HepG2 (cell line): ENCODE measurements around the gene FER1L5. TPM values are rescaled to one million over a fixed set of nuclear protein-coding genes. Genes with fewer than 3 reads are reported as not detected.

Experiments
- ATAC-seq: fragments of 200-7000 bp; cut with Tn5 transposase; 3 replicates; pipeline ENCODE4 v1.9.1; 2020; ENCODE audit warnings: mild to moderate bottlenecking, moderate library complexity
- BruUV-seq: library from RNA; stranded (reverse); fragments of 400-500 nt; replicated peaks from 2 replicates; lab custom pipeline; 2021; lab: Mats Ljungman, UMichigan
- CTCF ChIA-PET: fragments of 300-600 bp; formaldehyde crosslinking; extraction: SDS; loops from one replicate; lab custom pipeline; 2021; ENCODE audit warnings: low total read pairs, inconsistent platforms, low intra/inter-chr PET ratio; lab: Yijun Ruan, JAX
- POLR2A ChIA-PET: fragments of 350-600 bp; sonication (Branson Sonifier 250); formaldehyde crosslinking; loops from one replicate; lab custom pipeline; 2020; ENCODE audit warnings: antibody characterized with exemption, inconsistent platforms; lab: Yijun Ruan, JAX
- DNase-seq: peaks from one replicate; pipeline ENCODE4 v3.0.0-alpha.2; 2015; ENCODE audit warnings: low spot score
- FAIRE-seq: peaks from 3 replicates; lab custom pipeline; 2011; peaks lifted over from hg19 to GRCh38; lab: Jason Lieb, UNC
- H2AFZ ChIP-seq: one replicate; pipeline ENCODE4 v1.6.1; 2011; ENCODE audit warnings: low read length, inconsistent platforms
- H3K27ac ChIP-seq: fragments of 300-600 bp; 3 replicates; pipeline ENCODE4 v1.8.0; 2011; ENCODE audit warnings: mixed run types, mild to moderate bottlenecking, mixed read lengths, low read length, inconsistent platforms; ENCODE audit not compliant: insufficient read depth; ENCODE audit errors: extremely low read length
- H3K27me3 ChIP-seq, 2 experiments: fragments of 200-600 bp in 1 of 2; 2 replicates in 1 of 2; 3 replicates in 1 of 2; pipeline versions ENCODE4 v1.6.0 to v1.8.0; 2011; ENCODE audit warnings: low read length in 2 of 2, mild to moderate bottlenecking in 2 of 2, moderate library complexity in 2 of 2, inconsistent platforms in 1 of 2; ENCODE audit not compliant: insufficient read depth in 2 of 2, control insufficient read depth in 1 of 2
- H3K36me3 ChIP-seq, 2 experiments: fragments of 200-600 bp in 1 of 2; replicated peaks in 1 of 2; 2 replicates in 1 of 2; 3 replicates in 1 of 2; pipeline versions ENCODE4 v1.5.1 to v1.8.0; 2011; ENCODE audit warnings: low read length in 2 of 2, inconsistent platforms in 1 of 2; ENCODE audit not compliant: insufficient read depth in 2 of 2, control insufficient read depth in 1 of 2
- H3K4me1 ChIP-seq: 2 replicates; pipeline ENCODE4 v1.5.1; 2012; ENCODE audit warnings: low read length, inconsistent platforms; ENCODE audit not compliant: insufficient read depth
- H3K4me2 ChIP-seq: 2 replicates; pipeline ENCODE4 v1.6.0; 2011; ENCODE audit warnings: low read depth, low read length, inconsistent platforms
- H3K4me3 ChIP-seq, 3 experiments: fragments of 200-600 bp in 1 of 3; sonication (generic), shearing (Covaris generic) in 1 of 3; replicated peaks in 1 of 3; 2 replicates each; pipeline ENCODE4 v1.5.1; 2011 to 2016; ENCODE audit warnings: low read length in 3 of 3, inconsistent platforms in 2 of 3, low read depth in 2 of 3, mild to moderate bottlenecking in 2 of 3, control low read depth in 1 of 3, mixed read lengths in 1 of 3; ENCODE audit not compliant: insufficient read depth in 1 of 3
- H3K79me2 ChIP-seq: one replicate; pipeline ENCODE4 v1.6.1; 2011; ENCODE audit warnings: low read length, inconsistent platforms; ENCODE audit not compliant: insufficient read depth
- H3K9ac ChIP-seq: 2 replicates; pipeline ENCODE4 v1.6.0; 2011; ENCODE audit warnings: mild to moderate bottlenecking, low read depth, low read length, inconsistent platforms; ENCODE audit not compliant: insufficient read depth
- H3K9me3 ChIP-seq: 2 replicates; pipeline ENCODE4 v1.5.1; 2012; ENCODE audit warnings: mild to moderate bottlenecking, low read length
- H4K20me1 ChIP-seq: 2 replicates; pipeline ENCODE4 v1.6.0; 2011; ENCODE audit warnings: inconsistent platforms, mild to moderate bottlenecking, low read length, moderate library complexity; ENCODE audit not compliant: insufficient read depth
- ATF2 ChIP-seq: sonication (generic); formaldehyde crosslinking; IDR thresholded peaks from 2 replicates; pipeline ENCODE4 v1.4.0; 2020; ENCODE audit warnings: missing genetic modification reagents
- PCBP1 ChIP-seq: fragments of 200-400 bp; formaldehyde crosslinking; IDR thresholded peaks from 2 replicates; pipeline ENCODE4 v1.6.1; 2017; ENCODE audit warnings: mild to moderate bottlenecking, low read depth, low read length, borderline replicate concordance
- POGK ChIP-seq: sonication (generic); formaldehyde crosslinking; conservative IDR thresholded peaks from 2 replicates; pipeline ENCODE4 v1.8.0; 2022; ENCODE audit warnings: mild to moderate bottlenecking, moderate library complexity, missing genetic modification reagents
- POGZ ChIP-seq: sonication (generic); formaldehyde crosslinking; IDR thresholded peaks from 2 replicates; pipeline ENCODE4 v1.4.0; 2020; ENCODE audit warnings: mild to moderate bottlenecking, missing genetic modification reagents
- RXRA ChIP-seq: sonication (generic); formaldehyde crosslinking; IDR thresholded peaks from 2 replicates; pipeline ENCODE4 v1.5.1; 2020; ENCODE audit warnings: missing genetic modification reagents
- TOE1 ChIP-seq: sonication (generic); formaldehyde crosslinking; IDR thresholded peaks from 2 replicates; pipeline ENCODE4 v1.4.0; 2020; ENCODE audit warnings: mild to moderate bottlenecking, missing genetic modification reagents
- ZNF232 ChIP-seq: sonication (generic); formaldehyde crosslinking; IDR thresholded peaks from 2 replicates; pipeline ENCODE4 v1.4.0; 2020; ENCODE audit warnings: missing genetic modification reagents, borderline replicate concordance
- ZNF557 ChIP-seq: sonication (generic); formaldehyde crosslinking; IDR thresholded peaks from 2 replicates; pipeline ENCODE4 v1.4.0; 2020; ENCODE audit warnings: missing genetic modification reagents
- ZNF672 ChIP-seq: sonication (generic); formaldehyde crosslinking; IDR thresholded peaks from 2 replicates; pipeline ENCODE4 v1.8.1; 2022; ENCODE audit warnings: missing genetic modification reagents
- ZNF773 ChIP-seq: sonication (generic); formaldehyde crosslinking; IDR thresholded peaks from 2 replicates; pipeline ENCODE4 v1.4.0; 2020; ENCODE audit warnings: missing genetic modification reagents, borderline replicate concordance
- ZSCAN5A ChIP-seq: sonication (generic); formaldehyde crosslinking; IDR thresholded peaks from 2 replicates; pipeline ENCODE4 v1.8.0; 2022; ENCODE audit warnings: mild to moderate bottlenecking, missing genetic modification reagents, borderline replicate concordance
- WGBS: methylation state at CpG from one replicate; pipeline ENCODE4 v1.1.6; 2017; ENCODE audit warnings: low lambda C conversion rate; 5-methylcytosine and 5-hydroxymethylcytosine counted together
- in situ Hi-C: cut with HindIII; loops from 2 replicates; pipeline ENCODE4 v1.10.0; 2017; ENCODE audit warnings: low pct_unique_long_range_greater_than_20kb; ENCODE audit not compliant: extremely low pct_ligation_motif_present
- intact Hi-C: fragments of 100-400 bp; cut with micrococcal nuclease; formaldehyde crosslinking; loops from one replicate; pipeline ENCODE4 v1.10.0; 2022; ENCODE audit not compliant: unreplicated experiment
- polyA plus RNA-seq, 8 experiments: library from polyadenylated mRNA; depleted of rRNA in 3 of 8; stranded (reverse) in 7 of 8; unstranded in 1 of 8; fragments of >200 nt; fragmentation: Illumina TruSeq in 4 of 8; extraction: Trizol in 4 of 8; gene quantifications; 2 replicates each; pipeline versions ENCODE4 v1.2.1 to v1.2.3, GENCODE V29; 2011 to 2016; ENCODE audit warnings: low read depth in 4 of 8, missing spikeins in 1 of 8, mixed read lengths in 1 of 8; ENCODE audit not compliant: insufficient read depth in 1 of 8
- total RNA-seq, 5 experiments: library from RNA; depleted of rRNA; stranded (reverse); fragments of >200 nt; fragmentation: Illumina TruSeq; extraction: Trizol; gene quantifications; 2 replicates each; pipeline ENCODE4 v1.2.3, GENCODE V29; 2016; ENCODE audit warnings: low read depth in 1 of 5
- TF ChIP-seq, protein P1 (sequence below): sonication (generic); formaldehyde crosslinking; IDR thresholded peaks from 2 replicates; pipeline ENCODE4 v1.8.1; 2023; ENCODE audit warnings: missing genetic modification reagents, mild to moderate bottlenecking, borderline replicate concordance
- TF ChIP-seq, protein P2 (sequence below): sonication (generic); formaldehyde crosslinking; IDR thresholded peaks from 2 replicates; pipeline ENCODE4 v1.4.0; 2020; ENCODE audit warnings: missing genetic modification reagents

Gene FER1L5
- total and polyA plus RNA-seq, 2 of the 13 experiments (the other 11 are each of a cell fraction or from before 2014, with no cell fraction given) = 0.02 to 0.08 TPM

DNA sequence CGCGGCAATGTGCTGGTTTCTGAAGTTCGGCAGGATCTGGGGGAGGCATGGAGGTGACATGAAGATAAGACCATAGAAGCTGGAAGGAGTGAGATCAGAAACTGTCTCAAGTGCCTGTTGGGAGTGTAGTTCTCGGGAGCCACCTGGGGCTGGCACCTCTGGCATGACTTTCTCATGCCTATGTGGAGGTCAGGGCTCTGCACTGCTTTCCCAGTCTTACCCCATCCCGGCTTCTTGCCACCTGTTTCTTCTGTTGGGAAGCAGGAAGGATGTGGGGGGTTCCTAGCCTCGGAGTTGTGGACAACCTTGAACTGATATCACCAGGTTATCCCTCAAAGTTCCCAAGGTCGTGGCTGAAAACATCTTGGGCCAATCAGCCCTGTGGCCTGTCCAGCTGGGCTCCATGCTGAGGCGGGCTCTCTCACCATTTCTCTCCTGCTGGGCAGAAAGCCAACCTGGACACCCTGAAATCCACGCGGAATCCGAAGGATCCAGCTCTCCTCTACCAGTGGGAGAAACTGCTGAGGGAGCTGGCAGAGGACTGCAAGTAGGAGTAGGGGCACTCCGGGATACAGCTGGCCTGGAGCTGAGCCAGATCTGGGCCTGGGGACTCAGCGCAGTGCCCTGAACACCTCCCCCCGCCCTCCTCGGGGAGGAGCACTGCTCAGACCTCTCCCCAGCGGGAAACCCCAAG, 42.5 kb downstream of the FER1L5 start:
- peak; percentile 1 for ATAC-seq
- Histone ChIP-seq H3K27me3 (peaks cover 8 to 26% of the 10 kb centered on the region in 2 experiments; a peak in 3 of 5 replicates), H3K36me3 (no peaks in the 10 kb centered on the region), H3K4me1 (peaks cover 68% of the 10 kb centered on the region), H3K9me3 (no peaks in the 10 kb centered on the region), H3K79me2 (no peaks in the 10 kb centered on the region), H4K20me1 (no peaks in the 10 kb centered on the region), H2AFZ (no peak overlapping the region), H3K27ac (no peak overlapping the region), H3K4me3 (peak overlapping the region in 1 of 3 experiments; percentile 66; a peak in 1 of 6 replicates), H3K9ac (no peak overlapping the region), H3K4me2 (peak overlapping the region; percentile 91)
- 49% methylated on average over 10 of the region's 16 CpGs for WGBS
- ChIA-PET POLR2A (interaction anchor here (1.1 to 1.6 kb wide), 3 partner anchors 10 to 128 kb away, joined by 3 to 4 read pairs (median 4); partner anchors contain the start of gene CNNM4), CTCF (no interaction called here)
- BruUV-seq = no TSS peak
- TF ChIP-seq POGZ (CRISPR knock-in tag) (peak; percentile 1; the same call in 1 of the 2 replicates), ZNF557 (CRISPR knock-in tag) (no peak), PCBP1 (peak; percentile 64; the same call in 1 of the 2 replicates), ZNF672 (CRISPR knock-in tag) (no peak), ATF2 (CRISPR knock-in tag) (no peak), ZSCAN5A (CRISPR knock-in tag) (no peak), POGK (no peak), TOE1 (CRISPR knock-in tag) (no peak), ZNF232 (0 out of 2 replicates have a peak, but pooled peaks have one; percentile 13), ZNF773 (CRISPR knock-in tag) (no peak), RXRA (CRISPR knock-in tag) (no peak)
- TF ChIP-seq, protein P1, sequence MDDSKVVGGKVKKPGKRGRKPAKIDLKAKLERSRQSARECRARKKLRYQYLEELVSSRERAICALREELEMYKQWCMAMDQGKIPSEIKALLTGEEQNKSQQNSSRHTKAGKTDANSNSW = 0 out of 2 replicates have a peak, but pooled peaks have one; percentile 3
- TF ChIP-seq, protein P2, sequence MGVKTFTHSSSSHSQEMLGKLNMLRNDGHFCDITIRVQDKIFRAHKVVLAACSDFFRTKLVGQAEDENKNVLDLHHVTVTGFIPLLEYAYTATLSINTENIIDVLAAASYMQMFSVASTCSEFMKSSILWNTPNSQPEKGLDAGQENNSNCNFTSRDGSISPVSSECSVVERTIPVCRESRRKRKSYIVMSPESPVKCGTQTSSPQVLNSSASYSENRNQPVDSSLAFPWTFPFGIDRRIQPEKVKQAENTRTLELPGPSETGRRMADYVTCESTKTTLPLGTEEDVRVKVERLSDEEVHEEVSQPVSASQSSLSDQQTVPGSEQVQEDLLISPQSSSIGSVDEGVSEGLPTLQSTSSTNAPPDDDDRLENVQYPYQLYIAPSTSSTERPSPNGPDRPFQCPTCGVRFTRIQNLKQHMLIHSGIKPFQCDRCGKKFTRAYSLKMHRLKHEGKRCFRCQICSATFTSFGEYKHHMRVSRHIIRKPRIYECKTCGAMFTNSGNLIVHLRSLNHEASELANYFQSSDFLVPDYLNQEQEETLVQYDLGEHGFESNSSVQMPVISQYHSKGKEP (CRISPR knock-in tag) = no peak
- no peak for FAIRE-seq
- in situ Hi-C loops = no loop called here
- intact Hi-C loops = loop anchor here (5.0 kb wide), 2 partner anchors 77 to 83 kb away; partner anchors contain the start of gene CNNM4
- no peak for DNase-seq
